Common myeloid progenitor, CD34-positive (primary cell): Measurements from ENCODE around the gene IGF2BP1. TPM values are rescaled to one million over a fixed set of nuclear protein-coding genes. Genes with fewer than 3 reads are reported as not detected.
A peak's percentile ranks its signal among the peaks of the same experiment; 100 is the strongest.

Source experiments
- CTCF ChIA-PET: fragments of 350-600 bp; sonication (Branson Sonifier 250); formaldehyde crosslinking; loops from one replicate; lab custom pipeline; 2021; ENCODE audit warnings: antibody characterized with exemption; lab: Charles Lee
- POLR2A ChIA-PET: fragments of 350-600 bp; sonication (Branson Sonifier 250); formaldehyde crosslinking; loops from one replicate; lab custom pipeline; 2021; ENCODE audit warnings: antibody characterized with exemption; lab: Charles Lee
- DNase-seq, 3 donors: peaks; one replicate each; pipeline versions ENCODE4 v3.0.0 to v3.0.0-alpha.2; 2013
- H3K27ac ChIP-seq, 2 experiments: 1 replicate in 1 of 2; 2 replicates in 1 of 2; pipeline ENCODE4 v1.7.0; 2013; ENCODE audit warnings: inconsistent platforms in 2 of 2, low read length in 2 of 2, mild to moderate bottlenecking in 2 of 2, low read depth in 1 of 2, moderate library complexity in 1 of 2; ENCODE audit not compliant: severe bottlenecking in 2 of 2, insufficient read depth in 1 of 2, poor library complexity in 1 of 2
- H3K27me3 ChIP-seq, 5 experiments: replicated peaks in 2 of 5; 1 replicate in 3 of 5; 2 replicates in 2 of 5; pipeline versions ENCODE4 v1.6.1 to v1.7.0; 2013; ENCODE audit warnings: low read length in 4 of 5, mild to moderate bottlenecking in 2 of 5, moderate library complexity in 2 of 5, inconsistent platforms in 1 of 5; ENCODE audit not compliant: insufficient read depth in 5 of 5, control insufficient read depth in 4 of 5
- H3K36me3 ChIP-seq, 4 experiments: 1 replicate in 2 of 4; 2 replicates in 2 of 4; pipeline versions ENCODE4 v1.6.1 to v1.7.0; 2013; ENCODE audit warnings: low read length in 3 of 4, control low read depth in 1 of 4, mild to moderate bottlenecking in 1 of 4; ENCODE audit not compliant: control insufficient read depth in 4 of 4, insufficient read depth in 4 of 4
- H3K4me1 ChIP-seq, 4 experiments: 1 replicate in 3 of 4; 2 replicates in 1 of 4; pipeline versions ENCODE4 v1.6.1 to v1.7.1; 2013; ENCODE audit warnings: low read length in 3 of 4, mild to moderate bottlenecking in 3 of 4, control low read depth in 1 of 4, inconsistent platforms in 1 of 4, moderate library complexity in 1 of 4; ENCODE audit not compliant: control insufficient read depth in 4 of 4, insufficient read depth in 4 of 4; ENCODE audit errors: control extremely low read depth in 1 of 4
- H3K4me3 ChIP-seq, 7 experiments: 1 replicate in 4 of 7; 2 replicates in 3 of 7; pipeline versions ENCODE4 v1.5.1 to v1.7.0; 2013; ENCODE audit warnings: mild to moderate bottlenecking in 7 of 7, low read length in 6 of 7, moderate library complexity in 6 of 7, inconsistent platforms in 2 of 7, low read depth in 2 of 7, control low read depth in 1 of 7; ENCODE audit not compliant: insufficient read depth in 4 of 7, control insufficient read depth in 1 of 7; ENCODE audit errors: extremely low read depth in 1 of 7
- H3K9me3 ChIP-seq, 5 experiments: 1 replicate in 4 of 5; 2 replicates in 1 of 5; pipeline versions ENCODE4 v1.6.1 to v1.7.1; 2013; ENCODE audit warnings: low read length in 4 of 5, mild to moderate bottlenecking in 2 of 5, inconsistent platforms in 1 of 5, low read depth in 1 of 5, moderate library complexity in 1 of 5; ENCODE audit not compliant: control insufficient read depth in 4 of 5, insufficient read depth in 2 of 5; ENCODE audit errors: control extremely low read depth in 1 of 5
- whole genome bisulfite sequencing: methylation state at CpG from one replicate; pipeline ENCODE4 v1.1.5; 2013; ENCODE audit not compliant: insufficient coverage; 5-methylcytosine and 5-hydroxymethylcytosine counted together
- polyA plus RNA-seq: library from polyadenylated mRNA; unstranded; fragments of 120-200 nt; gene quantifications from one replicate; pipeline ENCODE4 v1.2.1, GENCODE V29; 2013

The IGF2BP1 gene
- not detected for polyA plus RNA-seq

DNA sequence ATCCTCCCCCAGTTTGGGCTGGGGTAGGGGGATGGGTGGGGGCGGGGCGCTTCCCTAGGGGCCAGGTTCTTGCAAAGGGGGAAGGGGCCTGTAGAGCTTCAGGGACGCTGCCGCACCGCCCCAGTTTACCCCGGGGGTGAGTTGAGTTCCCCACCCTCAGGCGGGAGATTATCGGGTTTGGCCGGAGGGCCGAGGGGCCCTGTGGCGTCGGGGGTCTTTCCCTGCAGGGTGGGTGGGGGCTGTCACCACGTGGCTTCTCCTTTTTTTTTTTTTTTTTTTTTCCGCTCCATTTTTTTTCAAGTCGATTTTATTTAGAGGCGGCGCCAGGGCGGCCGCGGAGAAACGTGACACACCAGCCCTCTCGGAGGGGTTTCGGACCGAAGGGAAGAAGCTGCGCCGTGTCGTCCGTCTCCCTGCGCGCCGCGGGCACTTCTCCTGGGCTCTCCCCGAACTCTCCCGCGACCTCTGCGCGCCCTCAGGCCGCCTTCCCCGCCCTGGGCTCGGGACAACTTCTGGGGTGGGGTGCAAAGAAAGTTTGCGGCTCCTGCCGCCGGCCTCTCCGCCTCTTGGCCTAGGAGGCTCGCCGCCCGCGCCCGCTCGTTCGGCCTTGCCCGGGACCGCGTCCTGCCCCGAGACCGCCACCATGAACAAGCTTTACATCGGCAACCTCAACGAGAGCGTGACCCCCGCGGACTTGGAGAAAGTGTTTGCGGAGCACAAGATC lies at the start of gene IGF2BP1:
IGF2BP1 (plus strand) TSS at position 283 of the 724 bp plus-strand sequence; CDS start at position 644, 361 bp downstream.
- Histone ChIP-seq H3K9me3 (no peaks in the 10 kb centered on the region), H3K27ac (peak within 1 kb of the TSS in 1 of 2 experiments; percentile 73), H3K4me1 (peaks cover 5 to 35% (median 15%) of the 10 kb centered on the region in 4 experiments), H3K27me3 (peaks cover 9 to 97% (median 66%) of the 10 kb centered on the region in 5 experiments), H3K36me3 (no peaks in the 10 kb centered on the region), H3K4me3 (peak within 1 kb of the TSS in 4 of 7 experiments; percentile 19 to 87 (median 47))
- ChIA-PET CTCF (no interaction called here), POLR2A (no interaction called here)
- DNase-seq = peak; percentile 42 to 61 (median 59)
- WGBS = 2% methylated on average over 34 of the region's 62 CpGs

DNA sequence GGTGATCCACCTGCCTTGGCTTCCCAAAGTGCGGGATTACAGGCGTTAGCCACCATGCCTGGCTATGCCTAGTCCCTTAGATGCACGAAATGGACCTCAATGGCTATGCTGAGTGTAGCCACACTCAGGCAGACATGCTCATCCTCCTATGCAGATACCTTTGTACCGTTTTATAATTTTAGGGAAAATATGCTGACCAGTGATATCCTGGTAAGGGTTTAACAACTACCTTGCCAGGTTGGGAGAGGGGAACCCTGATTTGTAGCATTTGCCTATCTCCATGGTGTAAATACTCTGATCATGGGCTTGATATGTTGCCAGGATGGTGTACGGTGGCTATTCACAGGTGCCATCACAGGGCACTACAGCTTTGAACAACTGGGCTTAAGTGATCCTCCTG lies 45.6 kb upstream of the IGF2BP1 start:
- POLR2A ChIA-PET = interaction anchor here (0.6 kb wide), 1 partner anchor 12 kb away, joined by 3 read pairs; no protein-coding TSS in a partner anchor
- DNase-seq = no peak
- CTCF ChIA-PET = interaction anchor here (0.6 kb wide), 1 partner anchor 132 kb away, joined by 3 read pairs; no protein-coding TSS in a partner anchor
- H3K36me3 ChIP-seq = no peaks in the 10 kb centered on the region
- 93% methylated on average over 5 of the region's 5 CpGs for WGBS
- H3K27ac ChIP-seq = no peak overlapping the region
- peaks cover 0 to 6% (median 0%) of the 10 kb centered on the region in 4 experiments for H3K4me1 ChIP-seq
- no peaks in the 10 kb centered on the region for H3K9me3 ChIP-seq
- no peak overlapping the region for H3K4me3 ChIP-seq
- H3K27me3 ChIP-seq = peaks cover 0 to 22% (median 7%) of the 10 kb centered on the region in 5 experiments

- POLR2A ChIA-PET = no interaction called here
- Histone ChIP-seq H3K27ac (no peak overlapping the region), H3K4me1 (peaks cover 0 to 6% (median 0%) of the 10 kb centered on the region in 4 experiments), H3K27me3 (peaks cover 0 to 20% (median 8%) of the 10 kb centered on the region in 5 experiments), H3K9me3 (no peaks in the 10 kb centered on the region), H3K36me3 (no peaks in the 10 kb centered on the region), H3K4me3 (no peak overlapping the region)
- no CpG with 5 or more reads among the region's 5 CpGs for WGBS
- peak in 2 of 3 donors; percentile 46 to 50 for DNase-seq
- CTCF ChIA-PET = interaction anchor here (1.1 kb wide), 1 partner anchor 23 kb away, joined by 3 read pairs; no protein-coding TSS in a partner anchor
Measured at GRCh38 chr17:48952904-48953303, 44.3 kb upstream of the IGF2BP1 start.

- peaks cover 0 to 6% (median 0%) of the 10 kb centered on the region in 4 experiments for H3K4me1 ChIP-seq
- CTCF ChIA-PET = interaction anchor here (1.0 kb wide), 1 partner anchor 77 kb away, joined by 3 read pairs; no protein-coding TSS in a partner anchor
- peak; percentile 17 to 40 (median 28) for DNase-seq
- H3K27me3 ChIP-seq = peaks cover 2 to 24% (median 12%) of the 10 kb centered on the region in 5 experiments
- H3K4me3 ChIP-seq = no peak overlapping the region
- POLR2A ChIA-PET = no interaction called here
- no peaks in the 10 kb centered on the region for H3K36me3 ChIP-seq
- 83% methylated on average over 2 of the region's 7 CpGs for WGBS
- H3K9me3 ChIP-seq = no peaks in the 10 kb centered on the region
- no peak overlapping the region for H3K27ac ChIP-seq
Measured at GRCh38 chr17:48954300-48954755, 42.9 kb upstream of the IGF2BP1 start.

GRCh38 chr17:48960834-48961515 lies 36.2 kb upstream of the IGF2BP1 start:
- 46% methylated on average over 10 of the region's 11 CpGs for whole genome bisulfite sequencing

DNA sequence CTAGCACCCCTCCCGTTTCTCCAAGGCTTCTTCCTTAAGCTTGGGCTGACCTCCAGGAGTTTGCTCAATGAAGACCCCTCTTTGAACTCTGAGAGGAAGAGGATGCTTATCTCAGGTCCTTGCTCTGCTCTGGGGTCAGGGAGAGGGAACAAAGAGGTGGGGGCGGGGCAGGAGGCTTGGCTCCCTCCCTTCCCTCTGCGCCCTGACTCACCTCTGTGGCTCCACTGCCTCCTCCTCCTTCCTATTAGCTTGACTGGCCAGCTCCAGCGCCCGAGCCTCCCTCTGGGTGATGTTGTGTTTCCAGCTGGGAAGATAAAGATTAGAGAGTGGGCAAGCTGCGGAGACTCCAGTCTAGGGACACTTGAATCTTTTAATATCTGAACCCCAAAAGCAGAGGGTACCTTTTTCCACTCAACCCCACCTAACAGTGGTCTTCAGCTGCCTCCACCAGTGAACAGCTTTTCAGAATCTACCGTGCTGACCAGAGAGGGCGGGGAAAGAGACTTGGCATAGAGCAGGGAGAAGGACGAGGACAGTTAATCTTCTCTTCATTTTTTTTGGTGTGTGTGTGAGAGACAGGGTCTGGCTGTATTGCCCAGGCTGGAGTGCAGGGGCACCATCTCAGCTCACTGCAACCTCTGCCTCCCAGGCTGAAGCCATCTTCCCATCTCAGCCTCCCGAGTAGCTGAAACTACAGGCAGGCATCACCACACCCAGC lies 35.5 kb upstream of the IGF2BP1 start:
- WGBS = 50% methylated on average over 3 of the region's 10 CpGs
- no peaks in the 10 kb centered on the region for H3K36me3 ChIP-seq
- no peaks in the 10 kb centered on the region for H3K4me1 ChIP-seq
- H3K27ac ChIP-seq = no peak overlapping the region
- POLR2A ChIA-PET = no interaction called here
- peaks cover 5 to 46% (median 15%) of the 10 kb centered on the region in 5 experiments for H3K27me3 ChIP-seq
- no peak for DNase-seq
- CTCF ChIA-PET = interaction anchor here (1.4 kb wide), 1 partner anchor 11 kb away, joined by 3 read pairs; no protein-coding TSS in a partner anchor
- H3K9me3 ChIP-seq = no peaks in the 10 kb centered on the region
- H3K4me3 ChIP-seq = no peak overlapping the region

More at GRCh38 chr17:48960834-48961515, 36.2 kb upstream of the IGF2BP1 start:
- CTCF ChIA-PET = interaction anchor here (1.2 to 1.4 kb wide), 2 partner anchors 11 to 12 kb away, joined by 3 to 4 read pairs; no protein-coding TSS in a partner anchor
- Histone ChIP-seq H3K4me1 (no peaks in the 10 kb centered on the region), H3K27ac (no peak overlapping the region), H3K9me3 (no peaks in the 10 kb centered on the region), H3K27me3 (peaks cover 5 to 46% (median 15%) of the 10 kb centered on the region in 5 experiments), H3K36me3 (no peaks in the 10 kb centered on the region), H3K4me3 (no peak overlapping the region)
- no peak for DNase-seq
- POLR2A ChIA-PET = no interaction called here
